Measurements from ENCODE around the gene EPHA5.

EPHA5 gene

DNA sequence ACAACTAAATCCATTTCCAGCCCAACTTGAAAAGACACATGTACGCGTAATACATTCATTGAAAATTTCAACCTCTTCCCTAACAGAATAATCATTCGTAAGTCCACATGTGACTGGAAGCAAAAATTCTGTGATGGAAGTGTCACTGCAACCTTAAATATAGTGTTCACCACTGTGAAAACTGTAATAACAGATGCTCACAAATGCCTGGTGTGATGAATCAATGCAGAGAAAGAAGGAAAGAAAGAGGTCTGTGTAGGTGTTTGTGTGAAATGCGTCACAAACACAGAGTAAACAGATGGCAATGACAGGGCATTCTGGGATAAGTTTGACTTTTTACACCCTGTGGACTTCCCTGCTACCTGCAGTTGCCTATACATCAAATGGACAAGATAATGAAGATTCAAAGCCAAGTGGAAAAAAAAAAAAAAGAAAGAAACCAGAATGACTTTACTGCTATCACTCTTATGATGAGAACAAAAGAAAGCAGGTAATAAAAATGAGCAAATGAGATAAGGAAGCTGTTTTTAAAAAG, 123.3 kb downstream of the EPHA5 start:
- no peak for DNase-seq (ENCODE audit: low read depth)
- TF ChIP-seq CTCF (IDR thresholded peaks at IDR 0.05; ENCODE audit: low read depth, low read length, missing control alignments) = no peak
- H3K4me3 ChIP-seq (ENCODE audit: low read depth, low read length) = no peak overlapping the region
- in situ Hi-C loops (cut with HindIII; ENCODE audit: low sequenced_read_pairs) = no loop called here

- H3K4me3 ChIP-seq (ENCODE audit: low read depth, low read length) = no peak overlapping the region
- no peak for DNase-seq (ENCODE audit: low read depth)
- in situ Hi-C loops (cut with HindIII; ENCODE audit: low sequenced_read_pairs) = no loop called here
- TF ChIP-seq CTCF (IDR thresholded peaks at IDR 0.05; ENCODE audit: low read depth, low read length, missing control alignments) = no peak
Measured at GRCh38 chr4:65538571-65538970, 131.7 kb downstream of the EPHA5 start.

GRCh38 chr4:65535113-65535512, 135.2 kb downstream of the EPHA5 start:
- in situ Hi-C loops (cut with HindIII; ENCODE audit: low sequenced_read_pairs) = no loop called here
- no peak overlapping the region for H3K4me3 ChIP-seq (ENCODE audit: low read depth, low read length)
- DNase-seq (ENCODE audit: low read depth) = no peak
- no peak for TF ChIP-seq CTCF (IDR thresholded peaks at IDR 0.05; ENCODE audit: low read depth, low read length, missing control alignments)

- no peak for DNase-seq (ENCODE audit: low read depth)
- in situ Hi-C loops (cut with HindIII; ENCODE audit: low sequenced_read_pairs) = no loop called here
- no peak for TF ChIP-seq CTCF (IDR thresholded peaks at IDR 0.05; ENCODE audit: low read depth, low read length, missing control alignments)
- H3K4me3 ChIP-seq (ENCODE audit: low read depth, low read length) = no peak overlapping the region
Measured at GRCh38 chr4:65521666-65522065, 148.6 kb downstream of the EPHA5 start.

DNA sequence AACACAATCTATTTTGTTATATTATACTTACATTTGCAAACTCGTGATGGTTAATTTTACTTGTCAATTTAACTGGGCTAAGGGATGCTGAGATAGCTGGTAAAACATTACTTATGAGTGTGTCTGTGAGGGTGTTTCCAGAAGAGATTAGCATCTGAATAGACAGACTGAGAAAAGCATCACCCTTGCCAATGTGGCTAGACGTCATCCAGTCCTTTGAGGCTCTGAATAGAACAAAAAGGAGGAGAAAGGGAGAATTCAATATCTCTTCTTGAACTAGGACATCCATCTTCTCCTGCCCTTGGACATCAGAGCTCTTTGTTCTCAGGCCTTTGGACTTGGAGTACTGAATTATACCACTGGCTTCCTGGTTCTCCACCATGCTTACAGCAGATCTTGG, 154.6 kb downstream of the EPHA5 start:
- TF ChIP-seq CTCF (IDR thresholded peaks at IDR 0.05; ENCODE audit: low read depth, low read length, missing control alignments) = no peak
- in situ Hi-C loops (cut with HindIII; ENCODE audit: low sequenced_read_pairs) = no loop called here
- no peak overlapping the region for H3K4me3 ChIP-seq (ENCODE audit: low read depth, low read length)
- no peak for DNase-seq (ENCODE audit: low read depth)

DNA sequence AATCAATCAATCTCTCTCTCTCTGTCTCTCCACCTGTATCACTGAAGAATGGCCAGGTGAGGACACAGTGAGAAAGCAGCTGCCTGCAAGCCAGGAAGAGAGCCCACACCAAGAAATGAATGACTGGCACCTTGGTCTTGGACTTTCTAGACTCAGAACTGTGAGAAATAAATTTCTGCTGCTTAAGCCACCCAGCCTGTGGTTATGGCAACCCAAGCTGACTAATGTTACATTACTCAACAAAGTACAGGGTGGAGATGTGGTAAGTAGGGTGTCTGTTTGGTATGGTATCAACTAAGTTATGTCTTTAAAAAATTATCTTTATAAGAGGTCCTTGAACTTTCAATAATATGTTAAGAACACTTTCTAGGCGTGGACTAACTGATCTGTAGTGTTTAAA, 159.3 kb downstream of the EPHA5 start:
- DNase-seq (ENCODE audit: low read depth) = no peak
- H3K4me3 ChIP-seq (ENCODE audit: low read depth, low read length) = no peak overlapping the region
- TF ChIP-seq CTCF (IDR thresholded peaks at IDR 0.05; ENCODE audit: low read depth, low read length, missing control alignments) = no peak
- in situ Hi-C loops (cut with HindIII; ENCODE audit: low sequenced_read_pairs) = no loop called here

DNA sequence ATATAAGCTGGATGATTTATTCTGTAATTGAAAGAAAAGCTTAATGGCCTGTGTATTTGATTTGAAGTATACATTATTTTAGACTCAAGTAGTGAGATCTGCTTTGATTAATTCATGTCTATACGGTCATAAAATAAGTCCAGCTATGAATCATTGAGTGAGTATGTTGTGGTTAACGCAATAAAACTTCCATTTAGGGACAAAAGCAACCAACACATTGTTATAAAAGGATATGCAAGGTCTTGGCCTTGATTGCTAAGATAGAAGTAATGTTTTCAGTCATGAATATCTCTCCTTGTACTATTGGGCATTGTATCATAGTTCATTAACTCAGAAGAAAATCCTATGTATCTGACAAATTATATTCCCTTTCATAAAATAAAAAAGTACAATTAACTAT, 162.1 kb downstream of the EPHA5 start:
- no peak overlapping the region for H3K4me3 ChIP-seq (ENCODE audit: low read depth, low read length)
- DNase-seq (ENCODE audit: low read depth) = peak; percentile 73
- in situ Hi-C loops (cut with HindIII; ENCODE audit: low sequenced_read_pairs) = no loop called here
- no peak for TF ChIP-seq CTCF (IDR thresholded peaks at IDR 0.05; ENCODE audit: low read depth, low read length, missing control alignments)
